HepG2 (cell line): ENCODE results near the gene MUC22. TPM values are rescaled to one million over a fixed set of nuclear protein-coding genes. Genes with fewer than 3 reads are reported as not detected.

Experiments
- ATAC-seq: fragments of 200-7000 bp; cut with Tn5 transposase; 3 replicates; pipeline ENCODE4 v1.9.1; 2020; ENCODE audit warnings: mild to moderate bottlenecking, moderate library complexity
- BruUV-seq: library from RNA; stranded (reverse); fragments of 400-500 nt; replicated peaks from 2 replicates; lab custom pipeline; 2021; lab: Mats Ljungman, UMichigan
- CTCF ChIA-PET: fragments of 300-600 bp; formaldehyde crosslinking; extraction: SDS; loops from one replicate; lab custom pipeline; 2021; ENCODE audit warnings: low total read pairs, inconsistent platforms, low intra/inter-chr PET ratio; lab: Yijun Ruan, JAX
- POLR2A ChIA-PET: fragments of 350-600 bp; sonication (Branson Sonifier 250); formaldehyde crosslinking; loops from one replicate; lab custom pipeline; 2020; ENCODE audit warnings: antibody characterized with exemption, inconsistent platforms; lab: Yijun Ruan, JAX
- DNase-seq: peaks from one replicate; pipeline ENCODE4 v3.0.0-alpha.2; 2015; ENCODE audit warnings: low spot score
- FAIRE-seq: peaks from 3 replicates; lab custom pipeline; 2011; peaks lifted over from hg19 to GRCh38; lab: Jason Lieb, UNC
- H2AFZ ChIP-seq: one replicate; pipeline ENCODE4 v1.6.1; 2011; ENCODE audit warnings: low read length, inconsistent platforms
- H3K27ac ChIP-seq: fragments of 300-600 bp; 3 replicates; pipeline ENCODE4 v1.8.0; 2011; ENCODE audit warnings: mixed run types, mild to moderate bottlenecking, mixed read lengths, low read length, inconsistent platforms; ENCODE audit not compliant: insufficient read depth; ENCODE audit errors: extremely low read length
- H3K27me3 ChIP-seq, 2 experiments: fragments of 200-600 bp in 1 of 2; 2 replicates in 1 of 2; 3 replicates in 1 of 2; pipeline versions ENCODE4 v1.6.0 to v1.8.0; 2011; ENCODE audit warnings: low read length in 2 of 2, mild to moderate bottlenecking in 2 of 2, moderate library complexity in 2 of 2, inconsistent platforms in 1 of 2; ENCODE audit not compliant: insufficient read depth in 2 of 2, control insufficient read depth in 1 of 2
- H3K36me3 ChIP-seq, 2 experiments: fragments of 200-600 bp in 1 of 2; replicated peaks in 1 of 2; 2 replicates in 1 of 2; 3 replicates in 1 of 2; pipeline versions ENCODE4 v1.5.1 to v1.8.0; 2011; ENCODE audit warnings: low read length in 2 of 2, inconsistent platforms in 1 of 2; ENCODE audit not compliant: insufficient read depth in 2 of 2, control insufficient read depth in 1 of 2
- H3K4me1 ChIP-seq: 2 replicates; pipeline ENCODE4 v1.5.1; 2012; ENCODE audit warnings: low read length, inconsistent platforms; ENCODE audit not compliant: insufficient read depth
- H3K4me2 ChIP-seq: 2 replicates; pipeline ENCODE4 v1.6.0; 2011; ENCODE audit warnings: low read depth, low read length, inconsistent platforms
- H3K4me3 ChIP-seq, 3 experiments: fragments of 200-600 bp in 1 of 3; sonication (generic), shearing (Covaris generic) in 1 of 3; replicated peaks in 1 of 3; 2 replicates each; pipeline ENCODE4 v1.5.1; 2011 to 2016; ENCODE audit warnings: low read length in 3 of 3, inconsistent platforms in 2 of 3, low read depth in 2 of 3, mild to moderate bottlenecking in 2 of 3, control low read depth in 1 of 3, mixed read lengths in 1 of 3; ENCODE audit not compliant: insufficient read depth in 1 of 3
- H3K79me2 ChIP-seq: one replicate; pipeline ENCODE4 v1.6.1; 2011; ENCODE audit warnings: low read length, inconsistent platforms; ENCODE audit not compliant: insufficient read depth
- H3K9ac ChIP-seq: 2 replicates; pipeline ENCODE4 v1.6.0; 2011; ENCODE audit warnings: mild to moderate bottlenecking, low read depth, low read length, inconsistent platforms; ENCODE audit not compliant: insufficient read depth
- H3K9me3 ChIP-seq: 2 replicates; pipeline ENCODE4 v1.5.1; 2012; ENCODE audit warnings: mild to moderate bottlenecking, low read length
- H4K20me1 ChIP-seq: 2 replicates; pipeline ENCODE4 v1.6.0; 2011; ENCODE audit warnings: inconsistent platforms, mild to moderate bottlenecking, low read length, moderate library complexity; ENCODE audit not compliant: insufficient read depth
- CC2D1A ChIP-seq: sonication (generic); formaldehyde crosslinking; IDR thresholded peaks from 2 replicates; pipeline ENCODE4 v1.8.1; 2023; ENCODE audit warnings: mild to moderate bottlenecking, missing genetic modification reagents
- FOXM1 ChIP-seq: sonication (generic); formaldehyde crosslinking; IDR thresholded peaks from 2 replicates; pipeline ENCODE4 v1.5.0; 2020; ENCODE audit warnings: missing genetic modification reagents
- HMGA1 ChIP-seq: sonication (generic); formaldehyde crosslinking; conservative IDR thresholded peaks from 2 replicates; pipeline ENCODE4 v1.4.0; 2020; ENCODE audit warnings: missing genetic modification reagents
- HNRNPK ChIP-seq: fragments of 200-400 bp; formaldehyde crosslinking; IDR thresholded peaks from 2 replicates; pipeline ENCODE4 v1.6.1; 2018; ENCODE audit warnings: low read length, low read depth, moderate library complexity, mild to moderate bottlenecking; ENCODE audit not compliant: poor library complexity, severe bottlenecking
- MEIS1 ChIP-seq: sonication (generic); formaldehyde crosslinking; IDR thresholded peaks from 2 replicates; pipeline ENCODE4 v1.9.0; 2021; ENCODE audit warnings: mild to moderate bottlenecking, missing genetic modification reagents, moderate library complexity, borderline replicate concordance
- PHF20 ChIP-seq: sonication (generic); formaldehyde crosslinking; IDR thresholded peaks from 2 replicates; pipeline ENCODE4 v1.5.0; 2020; ENCODE audit warnings: mild to moderate bottlenecking, missing genetic modification reagents
- SAP130 ChIP-seq: IDR thresholded peaks from 2 replicates; pipeline ENCODE4 v1.6.1; 2016; ENCODE audit warnings: low read depth
- U2AF2 ChIP-seq: fragments of 200-400 bp; formaldehyde crosslinking; IDR thresholded peaks from 2 replicates; pipeline ENCODE4 v1.6.1; 2017; ENCODE audit warnings: low read depth, mild to moderate bottlenecking, low read length
- ZBTB8A ChIP-seq: sonication (generic); formaldehyde crosslinking; IDR thresholded peaks from 2 replicates; pipeline ENCODE4 v1.4.0; 2020; ENCODE audit warnings: mild to moderate bottlenecking, low read depth, missing genetic modification reagents, borderline replicate concordance
- ZNF20 ChIP-seq: sonication (generic); formaldehyde crosslinking; IDR thresholded peaks from 2 replicates; pipeline ENCODE4 v1.4.0; 2020; ENCODE audit warnings: mild to moderate bottlenecking, moderate library complexity, missing genetic modification reagents
- ZNF207 ChIP-seq: fragments of 450-650 bp; IDR thresholded peaks from 2 replicates; pipeline ENCODE4 v1.6.1; 2016; ENCODE audit warnings: antibody characterized with exemption, borderline replicate concordance
- ZNF253 ChIP-seq: sonication (generic); formaldehyde crosslinking; IDR thresholded peaks from 2 replicates; pipeline ENCODE4 v1.8.0; 2022; ENCODE audit warnings: mild to moderate bottlenecking, missing genetic modification reagents, borderline replicate concordance
- ZNF552 ChIP-seq: sonication (generic); formaldehyde crosslinking; IDR thresholded peaks from 2 replicates; pipeline ENCODE4 v1.9.0; 2022; ENCODE audit warnings: missing genetic modification reagents, mild to moderate bottlenecking, borderline replicate concordance
- WGBS: methylation state at CpG from one replicate; pipeline ENCODE4 v1.1.6; 2017; ENCODE audit warnings: low lambda C conversion rate; 5-methylcytosine and 5-hydroxymethylcytosine counted together
- in situ Hi-C: cut with HindIII; loops from 2 replicates; pipeline ENCODE4 v1.10.0; 2017; ENCODE audit warnings: low pct_unique_long_range_greater_than_20kb; ENCODE audit not compliant: extremely low pct_ligation_motif_present
- intact Hi-C: fragments of 100-400 bp; cut with micrococcal nuclease; formaldehyde crosslinking; loops from one replicate; pipeline ENCODE4 v1.10.0; 2022; ENCODE audit not compliant: unreplicated experiment
- polyA plus RNA-seq, 8 experiments: library from polyadenylated mRNA; depleted of rRNA in 3 of 8; stranded (reverse) in 7 of 8; unstranded in 1 of 8; fragments of >200 nt; fragmentation: Illumina TruSeq in 4 of 8; extraction: Trizol in 4 of 8; gene quantifications; 2 replicates each; pipeline versions ENCODE4 v1.2.1 to v1.2.3, GENCODE V29; 2011 to 2016; ENCODE audit warnings: low read depth in 4 of 8, missing spikeins in 1 of 8, mixed read lengths in 1 of 8; ENCODE audit not compliant: insufficient read depth in 1 of 8
- total RNA-seq, 5 experiments: library from RNA; depleted of rRNA; stranded (reverse); fragments of >200 nt; fragmentation: Illumina TruSeq; extraction: Trizol; gene quantifications; 2 replicates each; pipeline ENCODE4 v1.2.3, GENCODE V29; 2016; ENCODE audit warnings: low read depth in 1 of 5
- TF ChIP-seq, protein P1 (sequence below): sonication (generic); formaldehyde crosslinking; IDR thresholded peaks from 2 replicates; pipeline ENCODE4 v1.5.0; 2020; ENCODE audit warnings: missing genetic modification reagents
- TF ChIP-seq, protein P2 (sequence below): IDR thresholded peaks from 2 replicates; pipeline ENCODE4 v1.6.1; 2016; ENCODE audit warnings: low read depth, borderline replicate concordance
- TF ChIP-seq, protein P3 (sequence below): sonication (generic); formaldehyde crosslinking; IDR thresholded peaks from 2 replicates; pipeline ENCODE4 v1.4.0; 2020; ENCODE audit warnings: missing genetic modification reagents

MUC22 gene
- total and polyA plus RNA-seq, 2 of the 13 experiments (the other 11 are each of a cell fraction or from before 2014, with no cell fraction given) = not detected

DNA sequence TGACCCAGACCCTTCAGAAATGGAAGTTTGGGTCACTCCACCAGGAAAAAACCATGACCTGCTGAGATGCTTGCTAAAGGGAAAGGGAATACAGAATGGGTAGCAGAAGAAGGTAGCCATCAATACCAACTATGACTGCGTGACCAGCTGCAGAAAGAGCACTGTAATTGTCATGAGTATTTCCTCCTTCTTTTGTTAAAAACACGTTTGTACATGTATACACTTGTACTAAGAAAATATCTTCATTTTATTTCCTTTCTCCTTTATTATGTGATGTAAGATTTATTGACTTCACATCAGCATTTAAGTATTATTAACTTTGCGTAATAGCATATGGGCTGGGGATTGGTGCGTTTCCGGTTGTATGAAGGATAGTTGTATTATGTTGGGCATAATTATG lies 39.3 kb upstream of the MUC22 start:
- in situ Hi-C loops (no loop called here), intact Hi-C loops (no loop called here)
- Histone ChIP-seq H3K4me1 (no peaks in the 10 kb centered on the region), H3K9me3 (no peaks in the 10 kb centered on the region), H3K36me3 (no peaks in the 10 kb centered on the region), H2AFZ (no peak overlapping the region), H3K4me3 (no peak overlapping the region), H3K9ac (no peak overlapping the region), H4K20me1 (no peaks in the 10 kb centered on the region), H3K27me3 (peaks cover 0 to 10% of the 10 kb centered on the region in 2 experiments; a peak in 2 of 5 replicates), H3K27ac (no peak overlapping the region), H3K79me2 (no peaks in the 10 kb centered on the region)
- CTCF ChIA-PET = no interaction called here
- WGBS = 66% methylated on average over 5 of the region's 5 CpGs
- no peak for FAIRE-seq
- ATAC-seq = no peak
- no peak for DNase-seq
- BruUV-seq = no TSS peak
- no peak for TF ChIP-seq MEIS1 (CRISPR knock-in tag)
- TF ChIP-seq CC2D1A (CRISPR knock-in tag) = no peak
- TF ChIP-seq PHF20 (CRISPR knock-in tag) = no peak
- no peak for TF ChIP-seq U2AF2
- no peak for TF ChIP-seq HNRNPK
- TF ChIP-seq, protein P1, sequence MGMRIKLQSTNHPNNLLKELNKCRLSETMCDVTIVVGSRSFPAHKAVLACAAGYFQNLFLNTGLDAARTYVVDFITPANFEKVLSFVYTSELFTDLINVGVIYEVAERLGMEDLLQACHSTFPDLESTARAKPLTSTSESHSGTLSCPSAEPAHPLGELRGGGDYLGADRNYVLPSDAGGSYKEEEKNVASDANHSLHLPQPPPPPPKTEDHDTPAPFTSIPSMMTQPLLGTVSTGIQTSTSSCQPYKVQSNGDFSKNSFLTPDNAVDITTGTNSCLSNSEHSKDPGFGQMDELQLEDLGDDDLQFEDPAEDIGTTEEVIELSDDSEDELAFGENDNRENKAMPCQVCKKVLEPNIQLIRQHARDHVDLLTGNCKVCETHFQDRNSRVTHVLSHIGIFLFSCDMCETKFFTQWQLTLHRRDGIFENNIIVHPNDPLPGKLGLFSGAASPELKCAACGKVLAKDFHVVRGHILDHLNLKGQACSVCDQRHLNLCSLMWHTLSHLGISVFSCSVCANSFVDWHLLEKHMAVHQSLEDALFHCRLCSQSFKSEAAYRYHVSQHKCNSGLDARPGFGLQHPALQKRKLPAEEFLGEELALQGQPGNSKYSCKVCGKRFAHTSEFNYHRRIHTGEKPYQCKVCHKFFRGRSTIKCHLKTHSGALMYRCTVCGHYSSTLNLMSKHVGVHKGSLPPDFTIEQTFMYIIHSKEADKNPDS = no peak
- TF ChIP-seq, all 625 proteins: peak for 0
- POLR2A ChIA-PET = no interaction called here
- H3K4me2 ChIP-seq = no peak overlapping the region

DNA sequence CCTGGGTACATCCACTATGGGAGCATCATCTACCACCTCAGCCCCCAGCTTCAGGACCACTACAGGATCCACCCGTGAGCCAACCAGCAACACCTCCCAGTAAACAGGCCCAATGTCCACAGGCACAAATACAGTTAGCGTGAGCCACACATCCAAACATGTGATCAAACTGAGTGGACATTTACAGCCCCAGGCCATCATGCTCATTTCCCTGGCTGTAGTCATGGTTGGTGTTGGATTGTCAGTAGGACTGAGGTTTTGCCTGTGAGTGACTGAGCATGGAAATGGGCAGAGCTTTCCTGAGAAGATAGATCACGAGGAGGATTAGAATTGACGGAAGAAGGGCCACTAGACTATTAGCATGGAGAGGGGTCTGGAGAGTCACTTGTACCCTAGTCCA lies 37.5 kb upstream of the MUC22 start:
- no TSS peak for BruUV-seq
- FAIRE-seq = no peak
- no peak for TF ChIP-seq ZNF207
- TF ChIP-seq ZNF20 (CRISPR knock-in tag) = no peak
- no peak for TF ChIP-seq HMGA1
- no peak for TF ChIP-seq ZNF253 (CRISPR knock-in tag)
- TF ChIP-seq, protein P2, sequence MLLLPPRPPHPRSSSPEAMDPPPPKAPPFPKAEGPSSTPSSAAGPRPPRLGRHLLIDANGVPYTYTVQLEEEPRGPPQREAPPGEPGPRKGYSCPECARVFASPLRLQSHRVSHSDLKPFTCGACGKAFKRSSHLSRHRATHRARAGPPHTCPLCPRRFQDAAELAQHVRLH = no peak
- TF ChIP-seq ZBTB8A (CRISPR knock-in tag) = no peak
- no peak for TF ChIP-seq FOXM1 (CRISPR knock-in tag)
- TF ChIP-seq ZNF552 (CRISPR knock-in tag) = no peak
- TF ChIP-seq, protein P3, sequence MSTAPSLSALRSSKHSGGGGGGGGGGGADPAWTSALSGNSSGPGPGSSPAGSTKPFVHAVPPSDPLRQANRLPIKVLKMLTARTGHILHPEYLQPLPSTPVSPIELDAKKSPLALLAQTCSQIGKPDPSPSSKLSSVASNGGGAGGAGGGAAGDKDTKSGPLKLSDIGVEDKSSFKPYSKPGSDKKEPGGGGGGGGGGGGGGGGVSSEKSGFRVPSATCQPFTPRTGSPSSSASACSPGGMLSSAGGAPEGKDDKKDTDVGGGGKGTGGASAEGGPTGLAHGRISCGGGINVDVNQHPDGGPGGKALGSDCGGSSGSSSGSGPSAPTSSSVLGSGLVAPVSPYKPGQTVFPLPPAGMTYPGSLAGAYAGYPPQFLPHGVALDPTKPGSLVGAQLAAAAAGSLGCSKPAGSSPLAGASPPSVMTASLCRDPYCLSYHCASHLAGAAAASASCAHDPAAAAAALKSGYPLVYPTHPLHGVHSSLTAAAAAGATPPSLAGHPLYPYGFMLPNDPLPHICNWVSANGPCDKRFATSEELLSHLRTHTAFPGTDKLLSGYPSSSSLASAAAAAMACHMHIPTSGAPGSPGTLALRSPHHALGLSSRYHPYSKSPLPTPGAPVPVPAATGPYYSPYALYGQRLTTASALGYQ (CRISPR knock-in tag) = no peak
- TF ChIP-seq SAP130 = no peak

More for the DNA sequence above, 37.5 kb upstream of the MUC22 start:
- ChIA-PET CTCF (no interaction called here), POLR2A (no interaction called here)
- Histone ChIP-seq H3K27ac (no peak overlapping the region), H3K9ac (no peak overlapping the region), H2AFZ (no peak overlapping the region), H3K4me1 (no peaks in the 10 kb centered on the region), H3K27me3 (peaks cover 0 to 10% of the 10 kb centered on the region in 2 experiments; a peak in 2 of 5 replicates), H3K9me3 (no peaks in the 10 kb centered on the region), H3K4me3 (no peak overlapping the region), H3K36me3 (no peaks in the 10 kb centered on the region), H3K4me2 (no peak overlapping the region), H3K79me2 (no peaks in the 10 kb centered on the region), H4K20me1 (no peaks in the 10 kb centered on the region)
- 33% methylated on average over 4 of the region's 4 CpGs for WGBS
- intact Hi-C loops (no loop called here), in situ Hi-C loops (no loop called here)
- no peak for ATAC-seq
- DNase-seq = no peak
